ENCODE results near the gene SHOC2. TPM values are rescaled to one million over a fixed set of nuclear protein-coding genes. Genes with fewer than 3 reads are reported as not detected.

The SHOC2 gene
- total RNA-seq, 4 donors from 2014 or later, result 57.3 to 125 (median 73.4) TPM

DNA sequence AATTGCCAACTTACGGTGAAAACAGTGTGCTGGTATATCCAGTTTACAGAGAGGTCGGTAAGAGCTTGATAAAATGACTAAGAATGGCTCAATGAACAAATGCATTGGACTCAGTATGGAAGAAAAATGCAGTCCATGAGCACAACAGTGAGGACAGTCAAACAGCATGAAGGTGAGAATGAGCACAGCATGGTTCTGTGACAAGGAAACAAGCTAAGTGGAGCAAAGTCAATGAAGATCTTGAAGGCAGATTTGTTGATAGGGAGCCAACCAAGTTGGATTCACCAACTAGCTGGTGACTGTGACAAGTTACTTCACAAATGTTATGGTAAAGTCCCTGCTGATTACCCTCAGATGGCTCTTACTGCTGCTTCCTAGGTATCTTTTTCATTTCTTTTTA lies 75.9 kb downstream of the SHOC2 start:
- TF ChIP-seq, protein P1, sequence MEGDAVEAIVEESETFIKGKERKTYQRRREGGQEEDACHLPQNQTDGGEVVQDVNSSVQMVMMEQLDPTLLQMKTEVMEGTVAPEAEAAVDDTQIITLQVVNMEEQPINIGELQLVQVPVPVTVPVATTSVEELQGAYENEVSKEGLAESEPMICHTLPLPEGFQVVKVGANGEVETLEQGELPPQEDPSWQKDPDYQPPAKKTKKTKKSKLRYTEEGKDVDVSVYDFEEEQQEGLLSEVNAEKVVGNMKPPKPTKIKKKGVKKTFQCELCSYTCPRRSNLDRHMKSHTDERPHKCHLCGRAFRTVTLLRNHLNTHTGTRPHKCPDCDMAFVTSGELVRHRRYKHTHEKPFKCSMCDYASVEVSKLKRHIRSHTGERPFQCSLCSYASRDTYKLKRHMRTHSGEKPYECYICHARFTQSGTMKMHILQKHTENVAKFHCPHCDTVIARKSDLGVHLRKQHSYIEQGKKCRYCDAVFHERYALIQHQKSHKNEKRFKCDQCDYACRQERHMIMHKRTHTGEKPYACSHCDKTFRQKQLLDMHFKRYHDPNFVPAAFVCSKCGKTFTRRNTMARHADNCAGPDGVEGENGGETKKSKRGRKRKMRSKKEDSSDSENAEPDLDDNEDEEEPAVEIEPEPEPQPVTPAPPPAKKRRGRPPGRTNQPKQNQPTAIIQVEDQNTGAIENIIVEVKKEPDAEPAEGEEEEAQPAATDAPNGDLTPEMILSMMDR (IDR thresholded peaks at IDR 0.05), result no peak
- TF ChIP-seq POLR2AphosphoS5 (IDR thresholded peaks at IDR 0.05), result no peak
- no peak for TF ChIP-seq EP300 (IDR thresholded peaks at IDR 0.05; ENCODE audit: low read depth)
- TF ChIP-seq POLR2A (IDR thresholded peaks at IDR 0.05), result no peak
- no peak overlapping the region for H3K4me3 ChIP-seq
- no peaks in the 10 kb centered on the region for H3K9me3 ChIP-seq
- 71 to 86% methylated on average over 2 of the region's 2 CpGs for WGBS, 2 donors (ENCODE audit: low coverage in 1 of 2)
- no peaks in the 10 kb centered on the region for H3K27me3 ChIP-seq
- in situ Hi-C loops (cut with MboI; ENCODE audit: low pct_ligation_motif_present in 1 of 4, low pct_unique_long_range_greater_than_20kb in 1 of 4, low sequenced_read_pairs in 3 of 4), result no loop called here
- DNase-seq, result no peak
- H3K27ac ChIP-seq, result no peak overlapping the region
- no peaks in the 10 kb centered on the region for H3K36me3 ChIP-seq
- intact Hi-C loops (cut with DNase I; ENCODE audit: low total_unique reads), result no loop called here
- H3K4me1 ChIP-seq, result peaks cover 0 to 10% (median 0%) of the 10 kb centered on the region in 4 donors

DNA sequence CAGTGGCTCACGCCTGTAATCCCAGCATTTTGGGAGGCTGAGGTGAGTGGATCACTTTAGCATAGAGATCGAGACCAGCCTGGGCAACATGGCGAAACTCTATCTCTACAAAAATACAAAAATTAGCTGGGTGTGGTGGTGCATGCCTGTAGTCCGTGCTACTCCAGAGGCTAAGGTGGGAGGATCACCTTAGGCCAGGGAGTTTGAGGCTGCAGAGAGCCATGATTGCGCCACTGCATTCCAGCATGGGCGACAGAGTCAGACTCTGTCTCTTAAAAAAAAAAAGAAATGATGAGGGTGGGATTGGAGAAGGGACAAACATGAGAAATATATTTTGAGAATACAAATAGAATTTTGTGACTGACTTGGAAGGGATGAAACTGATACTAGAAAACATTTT lies 76.9 kb downstream of the SHOC2 start:
- TF ChIP-seq EP300 (IDR thresholded peaks at IDR 0.05; ENCODE audit: low read depth), result no peak
- TF ChIP-seq, protein P1 (IDR thresholded peaks at IDR 0.05), result no peak
- TF ChIP-seq POLR2A (IDR thresholded peaks at IDR 0.05), result no peak
- no peak for TF ChIP-seq POLR2AphosphoS5 (IDR thresholded peaks at IDR 0.05)
- 97 to 98% methylated on average over 4 to 6 of the region's 6 CpGs for WGBS, 2 donors (ENCODE audit: low coverage in 1 of 2)
- in situ Hi-C loops (cut with MboI; ENCODE audit: low pct_ligation_motif_present in 1 of 4, low pct_unique_long_range_greater_than_20kb in 1 of 4, low sequenced_read_pairs in 3 of 4) (no loop called here), intact Hi-C loops (cut with DNase I; ENCODE audit: low total_unique reads) (no loop called here)
- H3K27me3 ChIP-seq, result no peaks in the 10 kb centered on the region
- H3K4me1 ChIP-seq, result peaks cover 0 to 10% (median 0%) of the 10 kb centered on the region in 4 donors
- H3K4me3 ChIP-seq, result no peak overlapping the region
- no peak for DNase-seq
- H3K27ac ChIP-seq, result no peak overlapping the region
- H3K36me3 ChIP-seq, result peaks cover 0 to 5% (median 0%) of the 10 kb centered on the region in 4 donors
- no peaks in the 10 kb centered on the region for H3K9me3 ChIP-seq

GRCh38 chr10:111004016-111004415 lies 84.6 kb downstream of the SHOC2 start:
- WGBS, 2 donors (ENCODE audit: low coverage in 1 of 2), result 98 to 100% methylated on average over 1 of the region's 1 CpG
- intact Hi-C loops (cut with DNase I; ENCODE audit: low total_unique reads), result no loop called here
- peaks cover 0 to 40% (median 8%) of the 10 kb centered on the region in 4 donors for H3K36me3 ChIP-seq

DNA sequence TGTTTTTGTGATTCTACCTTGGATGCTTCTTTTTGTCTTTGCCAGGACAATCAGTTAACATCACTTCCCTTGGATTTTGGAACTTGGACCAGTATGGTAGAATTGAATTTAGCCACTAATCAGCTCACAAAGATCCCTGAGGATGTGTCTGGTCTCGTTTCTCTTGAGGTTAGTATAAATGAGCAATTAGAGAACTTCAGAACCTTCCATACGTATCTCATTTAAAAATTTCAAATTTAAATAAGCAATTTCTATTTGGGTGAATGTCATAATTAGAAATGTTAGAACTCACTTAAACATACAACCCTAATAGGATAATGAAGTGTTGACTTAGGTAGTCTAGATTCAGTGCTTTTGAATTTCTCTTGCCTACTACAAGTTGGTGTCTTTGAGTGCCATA lies 88.1 kb downstream of the SHOC2 start:
- intact Hi-C loops (cut with DNase I; ENCODE audit: low total_unique reads), result no loop called here
- 90 to 91% methylated on average over 2 of the region's 2 CpGs for WGBS, 2 donors (ENCODE audit: low coverage in 1 of 2)
- no peak overlapping the region for H3K4me3 ChIP-seq
- in situ Hi-C loops (cut with MboI; ENCODE audit: low pct_ligation_motif_present in 1 of 4, low pct_unique_long_range_greater_than_20kb in 1 of 4, low sequenced_read_pairs in 3 of 4), result no loop called here
- DNase-seq, result no peak
- H3K27me3 ChIP-seq, result no peaks in the 10 kb centered on the region
- TF ChIP-seq, protein P1 (IDR thresholded peaks at IDR 0.05), result no peak
- TF ChIP-seq POLR2A (IDR thresholded peaks at IDR 0.05) (no peak), POLR2AphosphoS5 (IDR thresholded peaks at IDR 0.05) (no peak), EP300 (IDR thresholded peaks at IDR 0.05; ENCODE audit: low read depth) (no peak)
- H3K36me3 ChIP-seq, result peaks cover 0 to 39% (median 19%) of the 10 kb centered on the region in 4 donors
- H3K9me3 ChIP-seq, result no peaks in the 10 kb centered on the region
- H3K27ac ChIP-seq, result no peak overlapping the region
- no peaks in the 10 kb centered on the region for H3K4me1 ChIP-seq

More at GRCh38 chr10:111004016-111004415, 84.6 kb downstream of the SHOC2 start:
- in situ Hi-C loops (cut with MboI; ENCODE audit: low pct_ligation_motif_present in 1 of 4, low pct_unique_long_range_greater_than_20kb in 1 of 4, low sequenced_read_pairs in 3 of 4), result no loop called here
- H3K9me3 ChIP-seq, result no peaks in the 10 kb centered on the region
- H3K4me1 ChIP-seq, result no peaks in the 10 kb centered on the region
- no peak overlapping the region for H3K4me3 ChIP-seq
- no peak overlapping the region for H3K27ac ChIP-seq
- DNase-seq, result no peak
- no peaks in the 10 kb centered on the region for H3K27me3 ChIP-seq
- no peak for TF ChIP-seq EP300 (IDR thresholded peaks at IDR 0.05; ENCODE audit: low read depth)
- no peak for TF ChIP-seq POLR2A (IDR thresholded peaks at IDR 0.05)
- TF ChIP-seq, protein P1 (IDR thresholded peaks at IDR 0.05), result no peak
- TF ChIP-seq POLR2AphosphoS5 (IDR thresholded peaks at IDR 0.05), result no peak

All from transverse colon (tissue), 4 donors.